GM12874 (cell line): ENCODE data around the gene TSSK6.

Source experiments
- TF ChIP-seq, protein P1 (sequence below): IDR thresholded peaks from 2 replicates; pipeline ENCODE4 v1.5.1; 2011; ENCODE audit warnings: low read depth, mild to moderate bottlenecking, control low read depth, low read length, moderate library complexity; ENCODE audit not compliant: insufficient read depth

The TSSK6 gene

DNA sequence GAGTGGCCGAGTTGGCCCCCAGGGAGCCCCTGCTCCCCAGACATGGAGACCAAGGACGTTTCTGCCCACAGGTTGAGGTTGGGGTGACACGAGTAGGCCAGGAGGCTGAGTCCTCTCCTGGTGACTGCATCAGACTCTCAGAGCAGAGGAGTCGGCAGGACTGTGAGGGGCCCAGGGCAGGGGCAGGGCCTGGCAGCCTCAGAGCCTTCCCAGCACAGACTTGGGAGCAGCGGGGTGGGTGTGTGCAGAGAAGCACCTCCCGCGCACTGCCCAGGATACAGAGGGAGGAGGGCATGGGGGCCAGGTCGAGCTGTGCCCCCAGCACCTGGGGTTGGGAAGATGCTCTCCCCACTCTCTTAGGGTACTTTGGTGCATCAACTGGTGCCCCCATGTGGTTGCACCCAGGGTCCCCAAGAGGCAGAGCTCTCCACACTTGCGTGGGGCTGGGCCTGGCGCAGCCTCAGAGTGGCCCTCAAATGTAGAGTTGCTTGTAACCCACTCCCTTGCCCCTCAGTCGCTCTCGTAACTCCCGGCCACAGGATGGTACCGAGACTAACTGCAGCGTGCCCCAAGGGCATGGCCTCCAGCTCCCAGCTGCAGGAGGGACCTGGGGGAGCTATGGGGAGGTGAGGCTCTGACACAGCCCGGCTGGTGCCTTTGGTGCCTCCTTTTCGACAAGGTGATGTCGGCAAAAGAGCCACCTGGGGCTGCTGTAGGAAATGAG is 15.9 kb downstream of the TSSK6 start:
- TF ChIP-seq, protein P1, sequence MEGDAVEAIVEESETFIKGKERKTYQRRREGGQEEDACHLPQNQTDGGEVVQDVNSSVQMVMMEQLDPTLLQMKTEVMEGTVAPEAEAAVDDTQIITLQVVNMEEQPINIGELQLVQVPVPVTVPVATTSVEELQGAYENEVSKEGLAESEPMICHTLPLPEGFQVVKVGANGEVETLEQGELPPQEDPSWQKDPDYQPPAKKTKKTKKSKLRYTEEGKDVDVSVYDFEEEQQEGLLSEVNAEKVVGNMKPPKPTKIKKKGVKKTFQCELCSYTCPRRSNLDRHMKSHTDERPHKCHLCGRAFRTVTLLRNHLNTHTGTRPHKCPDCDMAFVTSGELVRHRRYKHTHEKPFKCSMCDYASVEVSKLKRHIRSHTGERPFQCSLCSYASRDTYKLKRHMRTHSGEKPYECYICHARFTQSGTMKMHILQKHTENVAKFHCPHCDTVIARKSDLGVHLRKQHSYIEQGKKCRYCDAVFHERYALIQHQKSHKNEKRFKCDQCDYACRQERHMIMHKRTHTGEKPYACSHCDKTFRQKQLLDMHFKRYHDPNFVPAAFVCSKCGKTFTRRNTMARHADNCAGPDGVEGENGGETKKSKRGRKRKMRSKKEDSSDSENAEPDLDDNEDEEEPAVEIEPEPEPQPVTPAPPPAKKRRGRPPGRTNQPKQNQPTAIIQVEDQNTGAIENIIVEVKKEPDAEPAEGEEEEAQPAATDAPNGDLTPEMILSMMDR: no peak

DNA sequence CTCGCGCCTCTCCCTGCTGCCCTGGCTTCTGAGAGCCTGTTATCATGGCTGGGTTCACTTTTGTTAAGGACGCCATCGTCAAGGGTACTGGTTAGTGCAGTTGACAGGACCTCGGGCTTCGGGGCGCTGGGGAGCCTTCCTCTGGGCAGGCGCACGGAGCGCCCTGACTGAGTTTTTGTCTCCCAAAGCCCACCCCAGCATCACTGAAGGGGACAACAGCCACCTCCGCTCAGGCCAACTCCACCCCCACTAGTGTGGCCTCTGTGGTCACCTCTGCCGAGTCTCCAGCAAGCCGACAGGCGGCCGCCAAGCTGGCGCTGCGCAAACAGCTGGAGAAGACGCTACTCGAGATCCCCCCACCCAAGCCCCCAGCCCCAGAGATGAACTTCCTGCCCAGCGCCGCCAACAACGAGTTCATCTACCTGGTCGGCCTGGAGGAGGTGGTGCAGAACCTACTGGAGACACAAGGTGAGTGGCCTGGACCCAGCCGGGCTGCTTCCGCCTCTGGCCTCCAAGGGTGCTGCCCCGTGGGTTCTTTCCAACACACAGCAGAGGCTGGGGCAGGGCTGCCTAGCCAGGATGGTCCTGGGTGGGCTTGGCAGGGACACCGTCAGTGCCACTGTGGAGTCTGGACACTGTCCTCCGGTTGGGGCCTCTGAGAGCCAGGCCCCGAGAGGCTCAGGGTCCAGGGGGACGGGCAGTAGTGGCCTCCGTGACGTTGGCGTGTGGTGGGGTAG is 16.9 kb downstream of the TSSK6 start:
- TF ChIP-seq, protein P1: no peak

DNA sequence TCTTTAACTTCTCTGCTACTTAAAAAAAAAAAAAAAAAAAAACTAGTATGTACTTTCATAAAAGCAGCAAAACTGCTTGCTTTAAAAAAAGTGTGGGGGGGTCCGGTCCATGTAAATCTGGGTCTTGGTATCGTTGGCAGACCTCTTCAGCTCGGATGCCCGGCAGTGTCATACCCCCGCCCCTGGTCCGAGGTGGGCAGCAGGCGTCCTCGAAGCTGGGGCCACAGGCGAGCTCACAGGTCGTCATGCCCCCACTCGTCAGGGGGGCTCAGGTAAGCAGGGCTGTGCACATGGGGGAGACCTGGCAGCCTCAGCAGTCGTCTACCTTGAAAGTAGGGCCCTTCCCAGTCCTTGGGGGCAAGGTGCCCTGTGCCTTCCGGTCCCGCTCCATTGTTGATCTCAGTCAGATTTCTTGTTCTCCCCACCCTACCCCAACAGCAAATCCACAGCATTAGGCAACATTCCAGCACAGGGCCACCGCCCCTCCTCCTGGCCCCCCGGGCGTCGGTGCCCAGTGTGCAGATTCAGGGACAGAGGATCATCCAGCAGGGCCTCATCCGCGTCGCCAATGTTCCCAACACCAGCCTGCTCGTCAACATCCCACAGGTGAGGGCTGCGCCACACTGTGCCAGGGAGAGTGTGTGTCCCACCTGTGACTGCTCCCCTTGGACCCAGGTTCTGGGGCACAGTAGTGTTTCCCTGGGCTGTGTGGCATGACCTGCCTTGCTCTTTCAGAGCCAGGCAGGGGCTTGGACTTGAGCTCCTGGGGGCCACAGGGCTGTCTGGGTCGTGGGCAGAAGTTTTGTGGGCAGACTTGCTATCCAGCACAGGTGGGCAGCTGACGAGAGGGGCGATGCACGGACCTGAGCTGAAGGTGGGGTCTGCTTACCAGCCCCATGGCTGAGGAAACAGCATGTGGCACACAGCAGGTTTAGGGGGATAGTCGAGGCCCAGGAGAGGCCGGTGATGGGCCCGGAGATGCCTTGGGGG is 19.4 kb downstream of the TSSK6 start:
- TF ChIP-seq, protein P1: no peak

DNA sequence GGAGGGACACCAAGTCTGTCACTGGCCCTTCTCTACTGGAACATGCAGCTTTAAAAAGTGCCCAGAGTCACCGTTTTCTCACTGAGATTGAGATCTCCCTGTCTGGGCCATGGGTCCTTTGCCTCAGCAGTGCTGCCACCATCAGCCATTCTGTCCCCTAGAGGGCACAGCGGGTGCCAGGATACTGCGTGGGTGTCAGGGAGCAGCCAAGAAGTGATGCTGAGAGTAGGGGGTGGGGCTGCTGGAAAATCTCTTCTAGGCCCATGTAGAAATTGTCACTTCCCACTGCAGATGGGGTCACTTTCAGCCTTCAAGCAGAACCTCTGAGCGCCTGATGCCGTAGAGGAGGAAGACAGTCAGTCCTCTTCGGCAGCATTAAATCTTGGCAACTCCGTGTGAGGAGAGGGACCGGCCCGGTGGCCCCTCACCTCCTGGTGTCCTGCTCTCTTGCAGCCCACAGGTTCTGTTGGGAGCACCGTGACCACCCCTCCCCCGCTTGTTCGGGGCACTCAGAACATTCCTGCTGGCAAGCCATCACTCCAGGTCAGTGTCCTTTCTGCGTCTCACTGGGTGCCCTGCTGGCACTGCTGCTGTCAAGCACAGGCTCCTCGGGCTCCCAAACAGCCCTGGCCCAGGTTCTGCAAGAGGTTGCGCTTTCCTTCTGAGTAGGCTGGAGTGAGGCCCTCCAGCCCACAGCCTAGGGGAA is 21.4 kb downstream of the TSSK6 start:
- TF ChIP-seq, protein P1: no peak

DNA sequence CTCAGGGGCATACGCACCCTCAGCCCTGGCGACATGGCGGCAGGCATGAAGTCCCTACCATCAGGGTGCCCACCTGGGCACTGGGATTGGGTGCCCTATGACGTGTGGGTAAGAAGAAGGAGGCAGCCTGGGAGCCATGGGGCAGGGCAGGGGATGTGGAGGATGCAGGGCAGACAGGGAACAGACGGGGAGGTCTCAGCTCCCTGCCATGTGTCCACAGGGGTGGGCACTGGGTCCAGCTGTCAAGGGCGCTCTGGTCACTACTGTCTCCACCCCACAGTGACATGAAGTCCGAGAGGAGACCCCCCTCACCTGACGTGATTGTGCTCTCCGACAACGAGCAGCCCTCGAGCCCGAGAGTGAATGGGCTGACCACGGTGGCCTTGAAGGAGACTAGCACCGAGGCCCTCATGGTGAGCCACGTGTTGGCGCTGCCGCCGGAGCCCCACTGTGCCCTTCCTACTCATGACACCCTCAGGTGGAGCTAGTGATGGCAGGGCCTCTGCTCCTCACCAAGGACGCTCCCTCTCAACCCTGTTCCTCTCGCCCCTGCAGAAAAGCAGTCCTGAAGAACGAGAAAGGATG is 23.2 kb downstream of the TSSK6 start:
- TF ChIP-seq, protein P1: no peak

DNA sequence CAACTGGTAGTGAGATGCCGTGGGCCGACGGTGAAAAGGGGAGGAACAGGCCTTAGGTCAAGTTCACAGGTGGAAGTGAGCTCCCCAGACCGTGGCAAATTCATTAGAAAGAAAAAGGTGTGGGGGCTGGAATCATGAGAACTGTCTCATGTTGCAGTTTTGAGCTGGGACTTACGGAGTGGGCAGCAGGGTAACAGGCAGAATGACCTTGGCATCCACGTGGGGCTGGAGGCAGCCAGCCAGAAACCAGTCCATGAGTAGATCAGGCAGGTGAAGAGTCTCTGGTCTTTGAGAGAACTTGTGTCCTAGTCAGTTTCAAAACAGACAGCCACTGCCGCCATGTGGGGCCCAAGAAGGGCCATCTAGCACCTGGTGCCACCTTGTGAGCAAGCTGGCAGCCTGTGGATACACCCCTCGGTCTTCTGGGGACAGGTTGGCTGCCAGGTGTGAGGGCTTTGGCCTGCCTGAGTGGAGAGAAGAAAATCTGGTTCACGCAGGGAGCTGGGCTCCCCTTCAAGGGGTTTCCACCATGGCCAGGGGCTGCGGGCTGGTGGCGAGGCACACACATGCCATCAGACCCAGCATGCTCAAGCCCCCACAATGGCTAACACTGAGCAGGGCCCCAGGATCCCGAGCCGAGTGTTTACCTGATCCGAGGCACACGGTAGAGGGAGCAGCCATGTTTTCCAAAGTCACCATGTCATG is 23.9 kb downstream of the TSSK6 start:
- TF ChIP-seq, protein P1: no peak
